Esophagus mucosa (tissue), 1 donor: ENCODE results near the gene SCRG1. TPM values are rescaled to one million over a fixed set of nuclear protein-coding genes. Genes with fewer than 3 reads are reported as not detected.

Source experiments
- ATAC-seq: fragments of 200-7000 bp; cut with Tn5 transposase; one replicate; pipeline ENCODE4 v1.9.1; 2020
- total RNA-seq: library from RNA; stranded (reverse); gene quantifications from one replicate; pipeline ENCODE4 v1.2.4, GENCODE V29; 2023
- donor health status: DM: yes; HTN: yes; CAD: no.

The SCRG1 gene
- 0.12 TPM for total RNA-seq

- ATAC-seq, result no peak
Observed at GRCh38 chr4:173398779-173399415, at the start of gene SCRG1. TSS of gene SCRG1 (minus strand) at chr4:173399116. CDS start at chr4:173391414, 7,702 bp downstream.

GRCh38 chr4:173448103-173448502, 49.2 kb upstream of the SCRG1 start:
- ATAC-seq, result no peak

GRCh38 chr4:173446416-173446815, 47.5 kb upstream of the SCRG1 start:
- ATAC-seq, result no peak

- no peak for ATAC-seq
Observed at GRCh38 chr4:173443121-173443520, 44.2 kb upstream of the SCRG1 start.

GRCh38 chr4:173442223-173442932, 43.5 kb upstream of the SCRG1 start:
- ATAC-seq, result no peak

- ATAC-seq, result no peak
Observed at GRCh38 chr4:173440888-173441287, 42.0 kb upstream of the SCRG1 start.

GRCh38 chr4:173436771-173437265, 37.9 kb upstream of the SCRG1 start:
- ATAC-seq, result no peak

GRCh38 chr4:173436149-173436579, 37.2 kb upstream of the SCRG1 start:
- ATAC-seq, result peak; percentile 63

- ATAC-seq, result no peak
Observed at GRCh38 chr4:173434231-173434630, 35.3 kb upstream of the SCRG1 start.

GRCh38 chr4:173433447-173433846, 34.5 kb upstream of the SCRG1 start:
- no peak for ATAC-seq

GRCh38 chr4:173432430-173432829, 33.5 kb upstream of the SCRG1 start:
- no peak for ATAC-seq

GRCh38 chr4:173426064-173426463, 27.1 kb upstream of the SCRG1 start:
- no peak for ATAC-seq

GRCh38 chr4:173424899-173425805, 26.2 kb upstream of the SCRG1 start:
- ATAC-seq, result no peak

GRCh38 chr4:173420801-173421200, 21.9 kb upstream of the SCRG1 start:
- no peak for ATAC-seq

- peak; percentile 35 for ATAC-seq
Observed at GRCh38 chr4:173420324-173420752, 21.4 kb upstream of the SCRG1 start.

- ATAC-seq, result no peak
Observed at GRCh38 chr4:173418639-173419038, 19.7 kb upstream of the SCRG1 start.

GRCh38 chr4:173417833-173418232, 18.9 kb upstream of the SCRG1 start:
- no peak for ATAC-seq

GRCh38 chr4:173415885-173416653, 17.2 kb upstream of the SCRG1 start:
- ATAC-seq, result peak; percentile 27

- ATAC-seq, result peak; percentile 48
Observed at GRCh38 chr4:173415092-173415491, 16.2 kb upstream of the SCRG1 start.

- ATAC-seq, result no peak
Observed at GRCh38 chr4:173414456-173414855, 15.5 kb upstream of the SCRG1 start.

GRCh38 chr4:173413036-173413435, 14.1 kb upstream of the SCRG1 start:
- no peak for ATAC-seq

GRCh38 chr4:173411106-173411693, 12.3 kb upstream of the SCRG1 start:
- ATAC-seq, result no peak
